ENCODE measurements around the gene WDR27.
"Not testable (repeated sequence)": the region's sequence is repeated elsewhere in the genome, so short reads cannot be mapped to it uniquely, and the experiment has no call there.

The WDR27 gene

GRCh38 chr6:169511785-169512184 is 190.0 kb downstream of the WDR27 start:
- DNase-seq, result not testable (repeated sequence)

GRCh38 chr6:169510871-169511270 is 191.0 kb downstream of the WDR27 start:
- no peak for DNase-seq

- no peak for DNase-seq
Observed at GRCh38 chr6:169508452-169508851, 193.4 kb downstream of the WDR27 start.

GRCh38 chr6:169503422-169504152 is 198.2 kb downstream of the WDR27 start:
- no peak for DNase-seq

- DNase-seq, result no peak
Observed at GRCh38 chr6:169502445-169502844, 199.4 kb downstream of the WDR27 start.

DNA sequence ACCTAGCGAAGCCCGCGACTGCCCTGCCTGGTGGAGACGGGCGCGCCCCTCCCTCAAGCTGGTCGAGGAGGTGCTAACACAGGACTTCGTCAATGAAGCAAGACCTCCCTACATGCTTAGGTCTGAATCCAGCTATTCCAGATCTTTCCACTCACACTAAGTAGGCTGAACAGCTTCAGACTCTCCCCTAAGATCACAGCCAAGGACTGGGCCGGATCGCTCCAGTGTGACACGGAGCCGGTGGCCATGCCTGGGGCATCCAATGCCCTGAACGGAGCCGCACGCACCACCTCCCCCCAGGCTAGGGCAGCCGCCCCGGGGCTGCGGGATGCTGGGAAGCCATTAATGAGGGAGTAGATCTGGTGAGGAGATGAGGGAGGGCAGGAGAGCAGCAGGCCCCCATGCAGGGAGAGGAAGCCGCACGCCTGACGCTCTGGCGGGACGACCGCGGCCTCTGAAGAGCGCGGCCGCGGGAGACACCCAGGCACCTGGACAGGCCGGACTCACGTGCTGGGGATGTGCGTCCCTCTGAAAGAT is 200.0 kb downstream of the WDR27 start:
- no peak for DNase-seq

GRCh38 chr6:169501128-169501527 is 200.7 kb downstream of the WDR27 start:
- no peak for DNase-seq

- DNase-seq, result no peak
Observed at GRCh38 chr6:169500688-169501087, 201.1 kb downstream of the WDR27 start.

GRCh38 chr6:169499848-169500247 is 202.0 kb downstream of the WDR27 start:
- no peak for DNase-seq

DNA sequence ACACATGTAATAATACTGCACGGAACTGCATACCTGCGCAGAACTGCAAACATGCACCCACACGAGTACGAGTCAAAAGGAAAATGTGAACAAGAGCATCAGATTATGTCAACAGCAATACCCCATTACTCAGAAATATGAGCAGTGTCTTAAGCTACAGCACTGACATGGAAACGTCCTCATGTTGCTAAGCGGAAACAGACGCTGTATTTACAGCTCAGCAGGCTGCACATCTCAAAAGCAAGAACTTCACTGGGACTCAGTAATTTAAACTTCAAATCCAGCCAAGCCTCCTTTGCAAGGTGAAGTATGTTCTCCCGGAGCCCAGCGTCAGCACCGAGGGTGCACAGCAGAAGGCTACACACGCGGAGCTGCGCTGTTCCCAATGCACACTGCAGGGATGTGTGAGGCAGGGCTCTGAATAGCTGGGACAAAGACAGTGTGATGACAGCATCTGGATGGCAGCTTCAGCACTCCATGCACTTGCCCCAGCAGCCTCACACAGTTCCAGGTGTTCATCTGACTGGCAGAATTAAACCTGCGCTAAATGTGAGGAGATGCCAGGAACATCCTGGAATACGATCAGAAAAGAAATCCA is 202.8 kb downstream of the WDR27 start:
- DNase-seq, result no peak

DNA sequence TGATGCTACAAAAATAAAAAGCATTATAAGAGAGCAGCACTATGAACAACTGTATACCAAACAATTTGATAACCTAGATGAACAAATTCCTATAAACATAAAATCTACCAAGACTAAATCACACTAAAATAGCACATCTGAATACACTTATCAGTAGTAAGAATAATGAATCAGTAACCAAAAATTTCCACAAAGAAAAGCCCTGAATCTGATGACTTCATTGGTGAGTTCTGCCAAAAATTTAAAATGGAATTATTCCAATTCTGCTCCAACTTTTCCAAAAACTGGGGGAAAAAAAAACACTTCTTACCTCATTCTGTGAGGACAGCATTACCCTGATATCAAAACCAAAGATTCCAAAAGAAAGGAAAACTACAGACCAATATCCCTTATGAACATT is 206.2 kb downstream of the WDR27 start:
- no peak for DNase-seq

DNA sequence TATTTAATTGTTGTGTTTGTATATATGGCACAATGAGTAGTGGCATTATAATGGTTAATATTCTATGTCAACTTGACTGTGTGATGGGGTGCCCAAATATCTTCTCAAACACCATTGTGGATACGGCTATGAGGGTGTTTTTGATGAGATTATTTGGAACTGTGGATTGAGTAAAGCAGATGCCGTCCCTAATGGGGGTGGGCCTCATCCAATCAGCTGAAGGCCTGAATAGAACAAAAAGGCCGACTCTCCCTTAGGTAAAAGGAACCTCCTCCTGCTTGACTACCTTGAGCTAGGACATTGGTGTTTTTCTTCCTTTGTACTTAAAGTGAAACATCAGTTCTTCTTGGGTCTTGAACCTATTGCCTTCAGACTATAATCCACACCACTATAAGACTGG is 207.8 kb downstream of the WDR27 start:
- no peak for DNase-seq

DNA sequence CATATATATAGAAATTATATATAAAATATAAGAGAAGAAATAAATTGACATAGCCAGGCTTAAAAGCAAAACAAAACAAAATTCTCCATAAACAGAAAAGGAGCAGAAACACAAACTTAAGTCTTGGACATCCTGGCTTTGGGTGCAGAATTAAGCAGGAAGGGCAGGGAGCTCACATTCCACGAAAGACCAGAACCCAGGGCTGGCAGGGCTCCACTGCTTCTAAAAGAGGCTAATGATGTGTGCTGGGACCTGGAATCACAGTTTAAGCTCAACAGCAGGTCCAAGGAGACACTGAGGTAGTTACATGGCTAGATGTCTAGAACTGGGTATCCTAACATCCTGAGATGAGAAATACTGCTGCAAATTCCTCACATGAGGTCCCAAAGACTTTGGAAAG is 210.3 kb downstream of the WDR27 start:
- DNase-seq, result no peak

- DNase-seq, result no peak
Observed at GRCh38 chr6:169490830-169491229, 211.0 kb downstream of the WDR27 start.

DNA sequence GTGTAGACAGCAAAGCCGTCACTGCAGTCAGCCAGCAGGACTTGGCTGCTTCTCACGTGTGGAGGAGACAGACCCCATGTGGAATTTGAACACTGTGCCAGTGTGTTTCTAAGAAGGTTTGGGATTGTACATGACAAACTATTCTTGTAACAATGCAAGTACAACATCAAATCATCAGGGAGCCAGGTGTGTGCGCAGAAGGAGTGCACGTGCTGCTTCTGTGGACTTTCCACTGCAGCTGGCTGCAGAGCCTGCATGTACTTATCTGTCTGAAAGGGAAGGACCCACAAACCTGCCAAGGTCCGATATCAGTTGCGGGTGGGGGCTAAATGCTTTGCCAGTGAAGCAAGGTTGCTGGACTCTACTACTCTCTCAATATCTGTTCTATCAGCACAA is 211.6 kb downstream of the WDR27 start:
- no peak for DNase-seq

GRCh38 chr6:169489563-169490245 is 212.1 kb downstream of the WDR27 start:
- no peak for DNase-seq

DNA sequence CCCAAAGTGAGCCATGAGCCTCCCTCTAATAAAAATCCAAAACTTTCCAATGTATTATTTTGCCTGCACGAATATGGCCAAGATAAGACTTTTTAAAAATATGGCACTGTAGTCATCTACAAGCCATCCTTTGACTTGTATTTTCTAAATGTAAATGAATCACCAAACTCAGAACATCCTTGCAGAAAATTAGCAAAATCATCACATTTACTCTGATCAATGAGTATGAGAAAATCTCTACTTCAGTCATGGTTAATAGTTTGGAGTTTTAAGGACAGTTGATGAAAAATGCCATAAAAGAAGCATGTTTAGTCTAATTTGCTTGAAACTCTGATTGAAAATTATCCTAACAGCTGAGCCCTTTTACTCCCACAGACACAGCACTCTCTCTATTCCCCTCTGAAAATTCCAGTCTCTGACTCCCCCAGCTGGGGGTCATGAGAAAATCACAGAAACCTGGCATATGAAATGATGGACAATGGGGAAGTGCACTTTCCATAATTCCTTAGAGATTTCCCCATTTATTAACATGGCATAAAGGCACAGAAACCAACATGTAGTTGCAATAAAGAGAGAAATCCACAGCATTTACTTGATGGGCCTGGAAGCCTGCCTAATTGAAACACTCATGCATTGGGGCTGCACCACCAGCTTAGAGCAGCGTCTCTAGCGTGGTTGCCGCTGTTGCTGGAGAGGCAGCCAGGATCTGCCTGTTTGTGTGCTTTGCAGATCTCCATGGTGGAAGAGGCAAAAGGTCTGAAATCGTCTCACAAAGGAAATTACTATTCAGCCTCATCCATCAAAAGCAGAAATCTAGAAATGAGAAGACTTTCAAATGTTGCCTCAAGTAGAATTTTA is 214.0 kb downstream of the WDR27 start:
- DNase-seq, result no peak

- no peak for DNase-seq
Observed at GRCh38 chr6:169479783-169480495, 221.9 kb downstream of the WDR27 start.

- no peak for DNase-seq
Observed at GRCh38 chr6:169474362-169474761, 227.5 kb downstream of the WDR27 start.

DNA sequence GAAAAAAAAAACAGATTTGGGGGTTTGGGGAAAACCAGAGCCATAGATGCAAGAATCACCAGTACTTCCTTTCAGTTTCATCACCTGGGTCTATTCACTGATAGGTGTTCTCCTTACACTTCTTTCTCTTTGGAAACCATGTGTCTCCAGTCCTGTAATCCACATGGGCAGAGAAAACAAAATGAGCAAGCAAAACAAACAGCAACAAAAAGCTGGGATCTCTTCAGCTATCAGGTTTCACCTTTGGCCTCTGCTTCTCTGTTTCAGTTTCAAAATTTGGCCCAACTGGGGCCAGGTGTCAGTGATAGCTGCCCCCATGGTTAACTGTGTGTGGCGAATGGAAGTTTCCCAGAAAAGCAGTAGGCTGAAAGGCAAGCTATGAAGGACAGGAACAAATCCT is 228.2 kb downstream of the WDR27 start:
- no peak for DNase-seq

GRCh38 chr6:169472786-169473416 is 228.9 kb downstream of the WDR27 start:
- no peak for DNase-seq

GRCh38 chr6:169470790-169471189 is 231.0 kb downstream of the WDR27 start:
- no peak for DNase-seq
